ENCODE results near the gene WDR89.

Gene WDR89

DNA sequence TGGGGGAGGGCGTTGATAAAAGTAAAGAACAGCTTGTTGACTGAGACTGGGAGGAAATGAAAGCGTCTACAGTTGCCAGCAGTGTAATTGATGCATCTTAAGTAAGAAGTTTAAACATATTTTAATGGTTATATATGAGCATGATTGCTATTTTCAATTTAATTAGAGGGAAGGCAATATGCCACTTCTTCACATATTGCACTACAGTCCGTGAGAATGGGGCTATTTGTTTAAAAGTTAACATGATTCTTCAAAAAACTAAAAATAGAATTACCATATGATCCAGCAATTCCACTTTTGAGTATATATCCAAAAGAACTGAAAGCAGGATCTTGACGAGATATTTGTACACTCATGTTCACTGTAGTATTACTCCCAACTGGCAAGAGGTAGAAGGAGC, 60.2 kb downstream of the WDR89 start:
- no peaks in the 10 kb centered on the region for H3K27me3 ChIP-seq (replicated peaks; ENCODE audit: control insufficient read depth, insufficient read depth, low read length)
- H3K36me3 ChIP-seq (ENCODE audit: control insufficient read depth, insufficient read depth, low read length): no peaks in the 10 kb centered on the region
- DNase-seq (ENCODE audit: extremely low read depth, insufficient read length): no peak
- no peak overlapping the region for H3K4me3 ChIP-seq (replicated peaks; ENCODE audit: low read depth, low read length)
- TF ChIP-seq, protein P1, sequence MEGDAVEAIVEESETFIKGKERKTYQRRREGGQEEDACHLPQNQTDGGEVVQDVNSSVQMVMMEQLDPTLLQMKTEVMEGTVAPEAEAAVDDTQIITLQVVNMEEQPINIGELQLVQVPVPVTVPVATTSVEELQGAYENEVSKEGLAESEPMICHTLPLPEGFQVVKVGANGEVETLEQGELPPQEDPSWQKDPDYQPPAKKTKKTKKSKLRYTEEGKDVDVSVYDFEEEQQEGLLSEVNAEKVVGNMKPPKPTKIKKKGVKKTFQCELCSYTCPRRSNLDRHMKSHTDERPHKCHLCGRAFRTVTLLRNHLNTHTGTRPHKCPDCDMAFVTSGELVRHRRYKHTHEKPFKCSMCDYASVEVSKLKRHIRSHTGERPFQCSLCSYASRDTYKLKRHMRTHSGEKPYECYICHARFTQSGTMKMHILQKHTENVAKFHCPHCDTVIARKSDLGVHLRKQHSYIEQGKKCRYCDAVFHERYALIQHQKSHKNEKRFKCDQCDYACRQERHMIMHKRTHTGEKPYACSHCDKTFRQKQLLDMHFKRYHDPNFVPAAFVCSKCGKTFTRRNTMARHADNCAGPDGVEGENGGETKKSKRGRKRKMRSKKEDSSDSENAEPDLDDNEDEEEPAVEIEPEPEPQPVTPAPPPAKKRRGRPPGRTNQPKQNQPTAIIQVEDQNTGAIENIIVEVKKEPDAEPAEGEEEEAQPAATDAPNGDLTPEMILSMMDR (IDR thresholded peaks at IDR 0.05; ENCODE audit: insufficient read depth, low read length, poor library complexity, severe bottlenecking): no peak

DNA sequence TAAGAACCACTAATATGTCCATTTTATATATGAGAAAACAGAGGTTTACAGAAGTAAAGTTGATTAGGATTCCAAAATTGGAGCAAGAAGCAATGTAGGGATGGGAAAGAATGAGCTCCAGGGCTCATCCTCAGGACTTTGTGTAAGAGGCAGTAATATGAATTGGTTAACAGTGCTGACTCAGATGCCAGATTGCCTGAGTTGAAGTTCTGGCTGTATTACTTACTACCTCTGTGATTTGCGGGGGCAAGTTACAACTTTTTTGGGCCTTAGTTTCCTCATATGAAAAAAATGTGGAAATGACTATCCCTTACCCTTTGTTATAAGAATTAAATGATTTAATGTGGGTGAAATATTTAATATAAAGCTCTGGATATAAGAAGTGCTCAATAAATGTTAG, 63.4 kb downstream of the WDR89 start:
- TF ChIP-seq, protein P1 (IDR thresholded peaks at IDR 0.05; ENCODE audit: insufficient read depth, low read length, poor library complexity, severe bottlenecking): no peak
- DNase-seq (ENCODE audit: extremely low read depth, insufficient read length): no peak
- Histone ChIP-seq H3K4me3 (replicated peaks; ENCODE audit: low read depth, low read length) (no peak overlapping the region), H3K27me3 (replicated peaks; ENCODE audit: control insufficient read depth, insufficient read depth, low read length) (no peaks in the 10 kb centered on the region; the same call in 1 of the 2 replicates), H3K36me3 (ENCODE audit: control insufficient read depth, insufficient read depth, low read length) (no peaks in the 10 kb centered on the region)

DNA sequence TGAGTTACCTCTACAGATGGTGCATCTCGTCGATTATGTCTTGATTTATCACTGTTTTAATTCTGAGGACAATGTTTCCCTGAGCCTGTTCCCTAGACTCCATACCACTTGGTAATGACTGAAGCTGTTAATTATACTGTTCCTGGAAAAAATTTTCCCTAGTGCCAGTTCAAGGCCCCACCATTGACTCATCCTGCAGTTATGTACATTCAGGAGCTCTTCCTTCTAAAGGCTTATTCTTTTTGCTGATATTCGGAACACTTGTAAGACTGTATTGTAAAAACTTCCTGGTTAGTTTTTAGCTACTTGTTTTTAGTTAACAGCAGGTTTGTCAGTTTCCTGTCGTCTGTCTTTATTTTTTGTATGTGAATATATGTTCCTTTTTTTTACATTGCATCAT, 68.1 kb downstream of the WDR89 start:
- Histone ChIP-seq H3K4me3 (replicated peaks; ENCODE audit: low read depth, low read length) (no peak overlapping the region), H3K36me3 (ENCODE audit: control insufficient read depth, insufficient read depth, low read length) (no peaks in the 10 kb centered on the region), H3K27me3 (replicated peaks; ENCODE audit: control insufficient read depth, insufficient read depth, low read length) (no peaks in the 10 kb centered on the region; the same call in 1 of the 2 replicates)
- DNase-seq (ENCODE audit: extremely low read depth, insufficient read length): no peak
- TF ChIP-seq, protein P1 (IDR thresholded peaks at IDR 0.05; ENCODE audit: insufficient read depth, low read length, poor library complexity, severe bottlenecking): no peak

DNA sequence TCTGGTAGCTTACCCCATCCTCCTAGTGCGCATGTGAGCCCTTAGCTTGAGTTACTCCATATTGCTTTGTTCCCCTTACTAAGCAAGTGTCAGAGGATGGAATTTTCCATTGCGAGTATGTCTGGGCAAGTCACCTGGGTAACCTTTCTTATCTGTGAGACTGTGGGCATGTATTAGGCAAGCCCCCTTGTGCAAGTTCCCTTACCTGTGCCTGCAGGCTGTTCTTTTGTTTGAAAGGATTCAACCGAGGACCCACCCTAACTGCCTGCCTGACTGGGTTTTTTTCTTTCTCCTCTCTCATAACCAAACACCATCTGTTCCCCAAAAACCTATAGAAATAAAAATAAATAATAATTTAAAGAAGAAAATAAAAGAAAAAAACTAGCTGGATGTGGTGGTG, 76.2 kb downstream of the WDR89 start:
- DNase-seq (ENCODE audit: extremely low read depth, insufficient read length): no peak
- Histone ChIP-seq H3K27me3 (replicated peaks; ENCODE audit: control insufficient read depth, insufficient read depth, low read length) (no peaks in the 10 kb centered on the region; the same call in 1 of the 2 replicates), H3K4me3 (replicated peaks; ENCODE audit: low read depth, low read length) (no peak overlapping the region), H3K36me3 (ENCODE audit: control insufficient read depth, insufficient read depth, low read length) (no peaks in the 10 kb centered on the region)
- TF ChIP-seq, protein P1 (IDR thresholded peaks at IDR 0.05; ENCODE audit: insufficient read depth, low read length, poor library complexity, severe bottlenecking): no peak

DNA sequence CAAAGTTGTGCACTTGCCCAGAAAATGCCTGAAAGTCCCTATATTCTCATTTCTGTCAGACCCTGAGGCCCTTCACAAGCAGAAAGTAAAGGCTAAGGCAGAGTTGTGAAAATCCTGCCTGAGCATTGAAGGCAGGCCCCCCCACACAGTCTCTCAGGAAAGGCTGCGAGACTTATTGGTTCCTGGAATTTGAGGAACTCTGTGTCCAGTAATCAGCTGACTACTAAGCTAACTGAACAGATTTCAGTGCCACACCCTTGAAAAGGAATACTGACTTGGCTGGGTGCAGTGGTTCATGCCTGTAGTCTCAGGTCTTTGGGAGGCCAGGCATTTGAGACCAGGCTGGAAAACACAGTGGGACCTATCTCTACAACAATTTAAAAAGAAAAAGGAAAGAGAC, 77.4 kb downstream of the WDR89 start:
- H3K36me3 ChIP-seq (ENCODE audit: control insufficient read depth, insufficient read depth, low read length): no peaks in the 10 kb centered on the region

More for the DNA sequence above, 77.4 kb downstream of the WDR89 start:
- no peak for DNase-seq (ENCODE audit: extremely low read depth, insufficient read length)
- Histone ChIP-seq H3K4me3 (replicated peaks; ENCODE audit: low read depth, low read length) (no peak overlapping the region), H3K27me3 (replicated peaks; ENCODE audit: control insufficient read depth, insufficient read depth, low read length) (no peaks in the 10 kb centered on the region; the same call in 1 of the 2 replicates)
- TF ChIP-seq, protein P1 (IDR thresholded peaks at IDR 0.05; ENCODE audit: insufficient read depth, low read length, poor library complexity, severe bottlenecking): no peak
